GM18499 (cell line): ENCODE data around the gene RNF113B.

Experiments used
- ATAC-seq: cut with Tn5 transposase; IDR thresholded peaks from one replicate; pipeline ENCODE4 v1.9.1; 2021; ENCODE audit warnings: moderate number of reproducible peaks; ENCODE audit not compliant: insufficient read depth, unreplicated experiment

The RNF113B gene

GRCh38 chr13:98180092-98180491, 3.0 kb upstream of the RNF113B start:
- no peak for ATAC-seq

- no peak for ATAC-seq
Observed at GRCh38 chr13:98175823-98176222, 1.2 kb downstream of the RNF113B start.

GRCh38 chr13:98175043-98175442, 2.0 kb downstream of the RNF113B start:
- ATAC-seq, result no peak

GRCh38 chr13:98174307-98174706, 2.8 kb downstream of the RNF113B start:
- ATAC-seq, result no peak

- no peak for ATAC-seq
Observed at GRCh38 chr13:98173431-98174152, 3.5 kb downstream of the RNF113B start.

GRCh38 chr13:98172590-98173422, 4.3 kb downstream of the RNF113B start:
- ATAC-seq, result no peak

GRCh38 chr13:98171900-98172589, 5.0 kb downstream of the RNF113B start:
- no peak for ATAC-seq

- no peak for ATAC-seq
Observed at GRCh38 chr13:98169331-98169730, 7.7 kb downstream of the RNF113B start.

GRCh38 chr13:98162935-98163334, 14.1 kb downstream of the RNF113B start:
- no peak for ATAC-seq

- no peak for ATAC-seq
Observed at GRCh38 chr13:98158172-98158899, 18.7 kb downstream of the RNF113B start.

- ATAC-seq, result no peak
Observed at GRCh38 chr13:98157609-98158008, 19.5 kb downstream of the RNF113B start.

- ATAC-seq, result no peak
Observed at GRCh38 chr13:98157188-98157587, 19.9 kb downstream of the RNF113B start.

- ATAC-seq, result no peak
Observed at GRCh38 chr13:98156259-98156658, 20.8 kb downstream of the RNF113B start.

GRCh38 chr13:98155475-98156109, 21.5 kb downstream of the RNF113B start:
- ATAC-seq, result no peak

GRCh38 chr13:98150832-98151479, 26.1 kb downstream of the RNF113B start:
- no peak for ATAC-seq

- ATAC-seq, result no peak
Observed at GRCh38 chr13:98147521-98147920, 29.5 kb downstream of the RNF113B start.

- ATAC-seq, result no peak
Observed at GRCh38 chr13:98144801-98145350, 32.2 kb downstream of the RNF113B start.

- ATAC-seq, result no peak
Observed at GRCh38 chr13:98144027-98144741, 32.9 kb downstream of the RNF113B start.
